NOMO-1 (cell line): Measurements from ENCODE around the gene CARM1.
"Not testable (repeated sequence)": the region's sequence is repeated elsewhere in the genome, so short reads cannot be mapped to it uniquely, and the experiment has no call there.

ENCODE experiments used
- DNase-seq, 2 experiments: peaks; one replicate each; lab custom pipeline; 2025; ENCODE audit not compliant: unreplicated experiment in 2 of 2; lab: John Stamatoyannopoulos, UW

CARM1 gene

GRCh38 chr19:10846500-10847202 lies 24.7 kb upstream of the CARM1 start:
- no peak for DNase-seq

GRCh38 chr19:10848230-10848856 lies 23.0 kb upstream of the CARM1 start, which contains the start of gene C19orf38:
TSS of gene C19orf38 (plus strand) at chr19:10848415. CDS start at chr19:10848509, 94 bp downstream.
- peak; percentile 74 to 78 for DNase-seq

- DNase-seq, result no peak
Observed at GRCh38 chr19:10850631-10851030, 20.7 kb upstream of the CARM1 start.

- no peak for DNase-seq
Observed at GRCh38 chr19:10852098-10852800, 19.1 kb upstream of the CARM1 start.

- no peak for DNase-seq
Observed at GRCh38 chr19:10852941-10853340, 18.4 kb upstream of the CARM1 start.

GRCh38 chr19:10854350-10855089 lies 16.8 kb upstream of the CARM1 start:
- DNase-seq, result no peak

- DNase-seq, result no peak
Observed at GRCh38 chr19:10855879-10856522, 15.4 kb upstream of the CARM1 start.

- not testable (repeated sequence) for DNase-seq
Observed at GRCh38 chr19:10856899-10857298, 14.5 kb upstream of the CARM1 start.

- DNase-seq, result peak in 1 of 2 experiments; percentile 17
Observed at GRCh38 chr19:10858204-10858828, 13.0 kb upstream of the CARM1 start.

- peak; percentile 49 to 65 for DNase-seq
Observed at GRCh38 chr19:10861103-10861651, 10.2 kb upstream of the CARM1 start.

GRCh38 chr19:10862561-10863106 lies 8.7 kb upstream of the CARM1 start:
- no peak for DNase-seq

- DNase-seq, result no peak
Observed at GRCh38 chr19:10863107-10863717, 8.1 kb upstream of the CARM1 start.

- DNase-seq, result peak; percentile 48 to 68
Observed at GRCh38 chr19:10864538-10864899, 6.8 kb upstream of the CARM1 start.

- DNase-seq, result no peak
Observed at GRCh38 chr19:10866495-10866894, 4.9 kb upstream of the CARM1 start.

- DNase-seq, result no peak
Observed at GRCh38 chr19:10868872-10869547, 2.3 kb upstream of the CARM1 start.

- not testable (repeated sequence) for DNase-seq
Observed at GRCh38 chr19:10869872-10870311, 1.5 kb upstream of the CARM1 start.

- no peak for DNase-seq
Observed at GRCh38 chr19:10870501-10870954, 825 bp upstream of the CARM1 start.
